Stomach (tissue), 9 donors: Measurements from ENCODE around the gene SIGLEC9. TPM values are rescaled to one million over a fixed set of nuclear protein-coding genes. Genes with fewer than 3 reads are reported as not detected.

Experiments used
- DNase-seq, 2 donors: peaks; one replicate each; pipeline versions ENCODE4 v3.0.0 to v3.0.0-alpha.2; 2013 to 2019
- H3K27ac ChIP-seq, 5 donors: fragments of 200-600 bp in 4 of 5; sonication (generic) in 4 of 5; one replicate each; pipeline ENCODE4 v1.5.1; 2013 to 2019; ENCODE audit warnings: mild to moderate bottlenecking in 1 of 5, moderate library complexity in 1 of 5
- H3K27me3 ChIP-seq, 3 donors: fragments of 200-600 bp; sonication (generic); one replicate each; pipeline ENCODE4 v1.5.1; 2017 to 2019; ENCODE audit warnings: mixed run types in 1 of 3
- H3K36me3 ChIP-seq, 4 donors: fragments of 200-600 bp; sonication (generic); 1 replicate in 3 of 4; 2 replicates in 1 of 4; pipeline ENCODE4 v1.5.1; 2016 to 2019
- H3K4me1 ChIP-seq, 4 donors: fragments of 200-600 bp; sonication (generic); one replicate each; pipeline ENCODE4 v1.5.1; 2016 to 2019
- H3K4me3 ChIP-seq, 4 donors: fragments of 200-600 bp; sonication (generic) in 3 of 4; one replicate each; pipeline ENCODE4 v1.5.1; 2016 to 2019; ENCODE audit warnings: mild to moderate bottlenecking in 1 of 4
- H3K9me3 ChIP-seq, 4 donors: fragments of 200-600 bp; sonication (generic); one replicate each; pipeline ENCODE4 v1.5.1; 2016 to 2019
- CTCF ChIP-seq, 7 experiments: fragments of 450-650 bp in 4 of 7; fragments of 200-600 bp in 3 of 7; sonication (generic) in 3 of 7; IDR thresholded peaks; one replicate each; pipeline ENCODE4 v1.5.1; 2016 to 2019; ENCODE audit warnings: antibody characterized with exemption in 7 of 7, control low read depth in 2 of 7, mild to moderate bottlenecking in 1 of 7
- EP300 ChIP-seq: sonication (generic); formaldehyde crosslinking; IDR thresholded peaks from one replicate; pipeline ENCODE4 v1.6.1; 2017; ENCODE audit warnings: antibody characterized with exemption
- POLR2A ChIP-seq, 4 donors: fragments of 450-650 bp; IDR thresholded peaks; one replicate each; pipeline ENCODE4 v1.6.1; 2016; ENCODE audit warnings: antibody characterized with exemption in 4 of 4, control low read depth in 2 of 4, mild to moderate bottlenecking in 1 of 4, moderate library complexity in 1 of 4
- POLR2AphosphoS5 ChIP-seq, 3 donors: sonication (generic); formaldehyde crosslinking; IDR thresholded peaks; one replicate each; pipeline ENCODE4 v1.6.1; 2016; ENCODE audit warnings: antibody characterized with exemption in 3 of 3
- WGBS, 5 donors: extraction: QIAGEN DNeasy Blood & Tissue Kit in 3 of 5; methylation state at CpG; one replicate each; pipeline versions ENCODE4 v1.1.5 to v1.1.7; 2013 to 2018; 5-methylcytosine and 5-hydroxymethylcytosine counted together
- intact Hi-C: fragments of 100-400 bp; cut with DNase I; formaldehyde crosslinking; loops from one replicate; pipeline ENCODE4 v1.15.1; 2023; ENCODE audit warnings: low total_unique reads
- polyA plus RNA-seq, 3 donors: library from polyadenylated mRNA; stranded (reverse); fragments of 200-250 nt; gene quantifications; one replicate each; pipeline ENCODE4 v1.2.3, GENCODE V29; 2013
- total RNA-seq, 5 donors: library from RNA; depleted of rRNA; stranded (reverse); fragments of >200 nt; gene quantifications; one replicate each; pipeline versions ENCODE4 v1.1.0 to v1.2.3, GENCODE V29; 2014 to 2016
- donor health status: healthy with polysubstance abuse.
- donor health status: Bipolar disorder and iron deficiency.
- donor health status: healthy.

Gene SIGLEC9
- total and polyA plus RNA-seq, 8 donors: 0.61 to 13.9 (median 1.2) TPM; not detected in 1

- H3K27ac ChIP-seq: peak overlapping the region in 4 of 5 donors; percentile 52 to 88 (median 78)
- no peak for DNase-seq
- 13 to 18% (median 16%) methylated on average over 13 to 18 of the region's 18 CpGs for WGBS, 5 donors
- H3K4me3 ChIP-seq: peak overlapping the region; percentile 60 to 96 (median 89)
- H3K36me3 ChIP-seq: peaks cover 6 to 23% (median 21%) of the 10 kb centered on the region in 4 donors
- TF ChIP-seq EP300 (no peak), CTCF (IDR thresholded peaks at IDR 0.05) (no peak), POLR2AphosphoS5 (IDR thresholded peaks at IDR 0.05) (no peak), POLR2A (IDR thresholded peaks at IDR 0.05) (no peak)
- no peaks in the 10 kb centered on the region for H3K9me3 ChIP-seq
- H3K4me1 ChIP-seq: peaks cover 15 to 40% (median 26%) of the 10 kb centered on the region in 4 donors
- H3K27me3 ChIP-seq: peaks cover 0 to 3% (median 0%) of the 10 kb centered on the region in 3 donors
- intact Hi-C loops: no loop called here
Observed at GRCh38 chr19:51107406-51108065, 17.2 kb upstream of the SIGLEC9 start.

- DNase-seq: peak; percentile 98 to 100
- intact Hi-C loops: no loop called here
- Histone ChIP-seq H3K4me1 (peaks cover 15 to 33% (median 26%) of the 10 kb centered on the region in 4 donors), H3K27me3 (peaks cover 0 to 4% (median 0%) of the 10 kb centered on the region in 3 donors), H3K27ac (peak within 1 kb of the TSS; percentile 49 to 88 (median 77)), H3K36me3 (peaks cover 5 to 20% (median 15%) of the 10 kb centered on the region in 4 donors), H3K9me3 (no peaks in the 10 kb centered on the region), H3K4me3 (peak within 1 kb of the TSS; percentile 60 to 96 (median 89))
- TF ChIP-seq POLR2A (IDR thresholded peaks at IDR 0.05): no peak
- TF ChIP-seq POLR2AphosphoS5 (IDR thresholded peaks at IDR 0.05): peak; percentile 49 to 95 (median 94)
- no peak for TF ChIP-seq EP300
- TF ChIP-seq CTCF (IDR thresholded peaks at IDR 0.05): peak in 2 of 7 experiments; percentile 27 to 31
- WGBS, 5 donors: 0 to 2% (median 0%) methylated on average over 28 to 43 of the region's 43 CpGs
Observed at GRCh38 chr19:51108066-51108804, 16.5 kb upstream of the SIGLEC9 start, which contains the start of gene CTU1. TSS of gene CTU1 (minus strand) at chr19:51108409. CDS start at chr19:51104569, 3,840 bp downstream.

- H3K9me3 ChIP-seq: no peaks in the 10 kb centered on the region
- peak overlapping the region; percentile 12 to 88 (median 60) for H3K27ac ChIP-seq
- peaks cover 0 to 4% (median 0%) of the 10 kb centered on the region in 3 donors for H3K27me3 ChIP-seq
- WGBS, 5 donors: 2 to 9% (median 4%) methylated on average over 14 to 15 of the region's 15 CpGs
- no peak for DNase-seq
- H3K4me1 ChIP-seq: peaks cover 15 to 31% (median 25%) of the 10 kb centered on the region in 4 donors
- H3K36me3 ChIP-seq: peaks cover 1 to 16% (median 10%) of the 10 kb centered on the region in 4 donors
- intact Hi-C loops: no loop called here
- H3K4me3 ChIP-seq: peak overlapping the region; percentile 60 to 96 (median 89)
- no peak for TF ChIP-seq EP300
- no peak for TF ChIP-seq POLR2A (IDR thresholded peaks at IDR 0.05)
- no peak for TF ChIP-seq POLR2AphosphoS5 (IDR thresholded peaks at IDR 0.05)
Observed at GRCh38 chr19:51108805-51109146, 15.9 kb upstream of the SIGLEC9 start.

GRCh38 chr19:51110666-51110971 lies 14.1 kb upstream of the SIGLEC9 start:
- TF ChIP-seq EP300: no peak
- TF ChIP-seq POLR2AphosphoS5 (IDR thresholded peaks at IDR 0.05): no peak
- TF ChIP-seq POLR2A (IDR thresholded peaks at IDR 0.05): no peak
- no peak for TF ChIP-seq CTCF (IDR thresholded peaks at IDR 0.05)
- no peak for DNase-seq
- intact Hi-C loops: no loop called here
- no peak overlapping the region for H3K27ac ChIP-seq
- no peak overlapping the region for H3K4me3 ChIP-seq
- peaks cover 15 to 26% (median 22%) of the 10 kb centered on the region in 4 donors for H3K4me1 ChIP-seq
- H3K27me3 ChIP-seq: peaks cover 0 to 14% (median 0%) of the 10 kb centered on the region in 3 donors
- no peaks in the 10 kb centered on the region for H3K9me3 ChIP-seq
- no peaks in the 10 kb centered on the region for H3K36me3 ChIP-seq
- 72 to 86% (median 75%) methylated on average over 1 of the region's 1 CpG for WGBS, 5 donors
